ENCODE data around the gene FHDC1. TPM values are rescaled to one million over a fixed set of nuclear protein-coding genes. Genes with fewer than 3 reads are reported as not detected.

FHDC1 gene
- total RNA-seq, 4 donors from 2014 or later = 21.9 to 39.6 (median 28.7) TPM

- DNase-seq (ENCODE audit: low spot score in 2 of 2) = no peak
- Histone ChIP-seq H3K36me3 (no peaks in the 10 kb centered on the region), H3K4me3 (no peak overlapping the region), H3K9me3 (peaks cover 4% of the 10 kb centered on the region), H3K27me3 (no peaks in the 10 kb centered on the region), H3K4me1 (no peaks in the 10 kb centered on the region), H3K27ac (no peak overlapping the region)
- TF ChIP-seq, protein P1, sequence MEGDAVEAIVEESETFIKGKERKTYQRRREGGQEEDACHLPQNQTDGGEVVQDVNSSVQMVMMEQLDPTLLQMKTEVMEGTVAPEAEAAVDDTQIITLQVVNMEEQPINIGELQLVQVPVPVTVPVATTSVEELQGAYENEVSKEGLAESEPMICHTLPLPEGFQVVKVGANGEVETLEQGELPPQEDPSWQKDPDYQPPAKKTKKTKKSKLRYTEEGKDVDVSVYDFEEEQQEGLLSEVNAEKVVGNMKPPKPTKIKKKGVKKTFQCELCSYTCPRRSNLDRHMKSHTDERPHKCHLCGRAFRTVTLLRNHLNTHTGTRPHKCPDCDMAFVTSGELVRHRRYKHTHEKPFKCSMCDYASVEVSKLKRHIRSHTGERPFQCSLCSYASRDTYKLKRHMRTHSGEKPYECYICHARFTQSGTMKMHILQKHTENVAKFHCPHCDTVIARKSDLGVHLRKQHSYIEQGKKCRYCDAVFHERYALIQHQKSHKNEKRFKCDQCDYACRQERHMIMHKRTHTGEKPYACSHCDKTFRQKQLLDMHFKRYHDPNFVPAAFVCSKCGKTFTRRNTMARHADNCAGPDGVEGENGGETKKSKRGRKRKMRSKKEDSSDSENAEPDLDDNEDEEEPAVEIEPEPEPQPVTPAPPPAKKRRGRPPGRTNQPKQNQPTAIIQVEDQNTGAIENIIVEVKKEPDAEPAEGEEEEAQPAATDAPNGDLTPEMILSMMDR (IDR thresholded peaks at IDR 0.05) = no peak
Observed at GRCh38 chr4:152921284-152921683, 14.8 kb upstream of the FHDC1 start.

DNA sequence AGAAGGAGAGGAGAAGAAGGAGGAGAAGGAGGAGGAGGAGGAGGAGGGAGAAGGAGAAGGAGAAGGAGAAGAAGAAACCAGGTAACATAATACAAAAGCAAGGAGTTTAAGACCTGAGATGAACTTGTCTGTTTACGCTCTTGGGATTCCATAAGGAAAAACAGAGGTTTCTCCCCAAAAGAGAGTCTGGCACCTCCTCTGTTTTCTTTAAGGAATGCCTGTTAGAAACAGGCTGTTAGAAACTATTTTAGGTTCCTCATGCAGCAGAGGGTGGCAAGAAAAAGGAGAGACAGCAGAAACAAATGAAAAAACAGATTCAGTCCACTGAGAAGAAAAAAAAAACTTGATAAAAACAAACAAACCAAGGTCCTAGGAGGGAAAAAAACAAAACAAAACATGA, 10.3 kb upstream of the FHDC1 start:
- TF ChIP-seq EP300 (IDR thresholded peaks at IDR 0.05) = no peak
- no peak for TF ChIP-seq POLR2AphosphoS5 (IDR thresholded peaks at IDR 0.05)
- TF ChIP-seq, protein P1 (IDR thresholded peaks at IDR 0.05) = no peak
- TF ChIP-seq POLR2A (IDR thresholded peaks at IDR 0.05) = no peak
- DNase-seq (ENCODE audit: low spot score in 2 of 2) = no peak
- Histone ChIP-seq H3K36me3 (no peaks in the 10 kb centered on the region), H3K4me1 (no peaks in the 10 kb centered on the region), H3K27me3 (no peaks in the 10 kb centered on the region), H3K4me3 (no peak overlapping the region), H3K27ac (no peak overlapping the region), H3K9me3 (no peaks in the 10 kb centered on the region)
- 97% methylated on average over 1 of the region's 1 CpG for WGBS

DNA sequence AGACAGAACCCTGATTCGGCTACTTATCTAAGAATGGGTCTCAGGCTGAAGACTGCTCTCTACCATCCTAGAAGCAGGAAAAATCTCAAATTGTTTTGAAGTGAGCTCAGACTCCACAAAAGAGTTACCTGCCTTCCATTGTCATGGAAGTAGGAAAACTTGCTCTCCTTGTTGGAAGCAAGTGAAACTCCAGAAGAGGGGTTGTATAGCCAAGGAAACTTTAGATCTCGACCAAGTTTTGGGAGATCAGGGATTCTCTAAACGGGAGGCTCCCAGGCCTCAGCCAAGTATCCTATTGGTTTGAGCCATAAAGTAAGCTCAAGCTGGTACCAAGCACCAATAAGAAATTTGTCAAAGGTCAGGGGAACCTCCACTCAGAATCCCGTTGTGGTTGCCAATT, 9.2 kb upstream of the FHDC1 start:
- Histone ChIP-seq H3K9me3 (no peaks in the 10 kb centered on the region), H3K36me3 (no peaks in the 10 kb centered on the region), H3K4me3 (no peak overlapping the region), H3K27ac (no peak overlapping the region), H3K27me3 (no peaks in the 10 kb centered on the region), H3K4me1 (no peaks in the 10 kb centered on the region)
- 87% methylated on average over 4 of the region's 4 CpGs for WGBS
- DNase-seq (ENCODE audit: low spot score in 2 of 2) = no peak
- TF ChIP-seq EP300 (IDR thresholded peaks at IDR 0.05) (no peak), POLR2A (IDR thresholded peaks at IDR 0.05) (no peak), POLR2AphosphoS5 (IDR thresholded peaks at IDR 0.05) (no peak)
- TF ChIP-seq, protein P1 (IDR thresholded peaks at IDR 0.05) = no peak

DNA sequence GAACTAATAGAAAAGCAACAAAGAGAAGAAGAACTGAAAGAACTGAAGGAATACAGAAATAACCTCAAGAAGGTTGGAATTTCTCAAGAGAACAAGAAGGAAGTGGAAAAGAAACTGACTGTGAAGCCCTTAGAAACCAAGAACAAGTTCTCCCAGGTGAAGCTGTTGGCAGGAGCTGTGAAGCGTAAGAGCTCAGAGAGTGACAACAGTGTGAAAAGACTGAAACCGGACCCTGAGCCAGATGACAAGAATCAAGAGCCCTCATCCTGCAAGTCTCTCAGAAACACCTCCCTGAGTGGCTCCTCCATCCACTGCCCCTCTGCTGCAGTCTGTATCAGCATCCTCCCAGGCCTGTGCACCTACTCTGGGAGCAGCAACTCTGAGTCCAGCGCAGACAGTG, 8.4 kb upstream of the FHDC1 start:
- Histone ChIP-seq H3K9me3 (no peaks in the 10 kb centered on the region), H3K36me3 (no peaks in the 10 kb centered on the region), H3K27ac (no peak overlapping the region), H3K27me3 (no peaks in the 10 kb centered on the region), H3K4me1 (no peaks in the 10 kb centered on the region), H3K4me3 (no peak overlapping the region)
- TF ChIP-seq, protein P1 (IDR thresholded peaks at IDR 0.05) = no peak
- WGBS = 86% methylated on average over 3 of the region's 3 CpGs
- DNase-seq (ENCODE audit: low spot score in 2 of 2) = no peak

DNA sequence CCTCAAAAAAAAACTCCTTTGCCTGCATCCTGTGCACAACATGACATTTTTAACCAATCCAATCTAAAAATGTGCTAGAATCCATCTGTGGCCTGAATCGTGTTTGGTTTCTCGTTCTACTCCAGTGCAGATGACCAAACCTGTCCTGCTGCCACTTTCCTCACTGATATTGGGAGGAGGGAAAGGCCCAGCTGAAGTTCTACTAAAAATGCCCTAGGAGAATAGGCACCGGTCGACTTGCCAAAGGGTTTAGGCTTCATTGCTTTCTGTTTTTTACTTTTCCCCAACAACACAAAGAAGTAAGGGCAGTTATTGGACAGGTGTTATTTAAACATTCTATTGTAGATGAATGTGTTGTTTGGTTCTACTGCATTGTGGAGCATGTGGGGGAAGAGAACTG, 7.8 kb upstream of the FHDC1 start:
- Histone ChIP-seq H3K27ac (no peak overlapping the region), H3K4me1 (no peaks in the 10 kb centered on the region), H3K36me3 (no peaks in the 10 kb centered on the region), H3K27me3 (no peaks in the 10 kb centered on the region), H3K4me3 (no peak overlapping the region), H3K9me3 (no peaks in the 10 kb centered on the region)
- 99% methylated on average over 4 of the region's 4 CpGs for WGBS
- no peak for DNase-seq (ENCODE audit: low spot score in 2 of 2)
- TF ChIP-seq EP300 (IDR thresholded peaks at IDR 0.05) (no peak), POLR2A (IDR thresholded peaks at IDR 0.05) (no peak), POLR2AphosphoS5 (IDR thresholded peaks at IDR 0.05) (no peak)
- TF ChIP-seq, protein P1 (IDR thresholded peaks at IDR 0.05) = no peak
